GM10847 (cell line): Measurements from ENCODE around the gene PAXX.

ENCODE experiments used
- POLR2A ChIP-seq: IDR thresholded peaks from 2 replicates; pipeline ENCODE4 v1.6.1; 2011; ENCODE audit not compliant: insufficient read length; ENCODE audit errors: extremely low read depth

Gene PAXX, protein sequence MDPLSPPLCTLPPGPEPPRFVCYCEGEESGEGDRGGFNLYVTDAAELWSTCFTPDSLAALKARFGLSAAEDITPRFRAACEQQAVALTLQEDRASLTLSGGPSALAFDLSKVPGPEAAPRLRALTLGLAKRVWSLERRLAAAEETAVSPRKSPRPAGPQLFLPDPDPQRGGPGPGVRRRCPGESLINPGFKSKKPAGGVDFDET

DNA sequence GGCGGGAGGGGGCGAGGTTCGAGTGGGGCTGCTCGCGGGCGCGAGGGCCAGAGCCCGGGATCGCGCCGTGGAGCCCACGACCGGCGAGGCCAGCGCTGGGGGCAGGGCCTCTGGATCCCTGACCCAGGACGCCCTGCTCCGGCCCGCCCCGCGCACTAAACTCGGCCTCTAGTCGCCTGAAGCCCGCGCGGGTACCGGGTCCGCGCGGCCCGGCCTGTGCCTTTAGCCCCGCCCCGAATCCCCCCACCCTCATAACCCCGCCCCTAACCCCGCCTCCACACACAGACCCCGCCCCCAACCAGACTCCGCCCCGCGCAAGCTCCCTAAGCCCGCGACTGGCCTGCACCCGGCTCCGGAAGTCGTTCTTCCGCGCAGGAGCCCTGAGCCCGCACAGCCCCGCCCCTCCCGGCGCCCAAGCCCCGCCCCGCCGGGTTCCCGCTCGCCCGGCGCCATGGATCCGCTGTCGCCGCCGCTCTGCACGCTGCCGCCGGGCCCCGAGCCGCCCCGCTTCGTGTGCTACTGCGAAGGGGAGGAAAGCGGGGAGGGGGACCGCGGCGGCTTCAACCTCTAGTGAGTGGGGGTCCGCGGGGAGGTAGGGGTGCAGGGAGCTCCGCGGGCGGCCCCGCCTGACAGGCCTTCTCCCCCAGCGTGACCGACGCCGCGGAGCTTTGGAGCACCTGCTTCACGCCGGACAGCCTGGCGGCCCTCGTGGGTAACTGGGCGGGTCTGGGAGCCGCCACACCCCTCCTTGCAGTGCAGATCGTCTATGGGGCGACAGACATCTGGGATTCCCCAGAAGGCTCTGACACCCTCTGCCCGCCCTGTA, at the start of gene PAXX:
PAXX (plus strand) TSS at position 430 of the 826 bp plus-strand sequence; CDS start at position 452, 22 bp downstream.
- peak; percentile 53 for TF ChIP-seq POLR2A

GRCh38 chr9:136942881-136943230, 49.4 kb upstream of the PAXX start:
- TF ChIP-seq POLR2A: no peak

GRCh38 chr9:136943291-136944211, 48.7 kb upstream of the PAXX start:
- no peak for TF ChIP-seq POLR2A

GRCh38 chr9:136944212-136944518, 48.1 kb upstream of the PAXX start:
- TF ChIP-seq POLR2A: no peak

DNA sequence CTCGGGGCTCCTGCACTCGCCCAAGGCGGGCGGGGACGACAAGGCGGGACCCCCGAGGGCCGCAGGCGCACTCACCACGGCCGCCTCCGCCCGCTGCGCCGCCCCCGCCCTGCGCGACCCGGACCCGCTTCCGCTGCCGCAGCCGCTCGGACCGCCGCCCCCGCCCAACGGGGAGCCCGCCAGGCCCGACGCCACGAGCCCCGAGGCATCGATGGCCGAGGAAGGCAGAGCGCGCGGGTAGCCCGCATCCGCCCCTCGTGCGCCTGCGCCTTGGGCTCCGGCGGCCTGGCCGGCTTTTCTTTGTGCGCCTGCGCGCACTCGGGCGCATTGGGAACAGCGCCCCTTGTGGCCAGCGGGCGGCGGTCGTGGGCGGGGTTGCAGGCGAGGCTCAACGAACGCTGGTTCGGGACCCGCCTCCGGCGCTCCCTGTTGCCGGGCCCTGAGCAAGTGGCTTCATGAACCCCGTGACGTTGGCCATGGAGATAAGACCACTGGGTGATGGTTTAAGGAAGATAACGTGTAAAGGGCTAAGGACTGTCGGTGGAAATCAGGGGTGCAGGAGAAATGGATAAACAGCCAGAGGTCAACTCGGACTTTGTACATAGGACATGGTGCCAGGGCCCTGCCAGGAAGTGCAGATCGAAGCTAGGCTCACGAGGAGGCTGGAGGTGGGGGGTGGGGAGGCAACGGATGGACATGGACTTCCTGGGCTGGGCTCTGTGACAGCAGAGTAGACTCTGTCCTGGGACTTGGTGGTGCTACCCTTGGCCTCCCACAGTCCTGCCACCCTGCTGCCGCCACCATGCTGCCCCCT, 47.5 kb upstream of the PAXX start, which contains the start of the genes C8G and FBXW5:
C8G (plus strand) TSS at position 725 of the 814 bp plus-strand sequence; CDS start at position 803, 78 bp downstream.
FBXW5 (minus strand) TSS at position 220 of the 814 bp plus-strand sequence. CDS start 655 bp downstream, outside the sequence.
- TF ChIP-seq POLR2A: peak; percentile 63

DNA sequence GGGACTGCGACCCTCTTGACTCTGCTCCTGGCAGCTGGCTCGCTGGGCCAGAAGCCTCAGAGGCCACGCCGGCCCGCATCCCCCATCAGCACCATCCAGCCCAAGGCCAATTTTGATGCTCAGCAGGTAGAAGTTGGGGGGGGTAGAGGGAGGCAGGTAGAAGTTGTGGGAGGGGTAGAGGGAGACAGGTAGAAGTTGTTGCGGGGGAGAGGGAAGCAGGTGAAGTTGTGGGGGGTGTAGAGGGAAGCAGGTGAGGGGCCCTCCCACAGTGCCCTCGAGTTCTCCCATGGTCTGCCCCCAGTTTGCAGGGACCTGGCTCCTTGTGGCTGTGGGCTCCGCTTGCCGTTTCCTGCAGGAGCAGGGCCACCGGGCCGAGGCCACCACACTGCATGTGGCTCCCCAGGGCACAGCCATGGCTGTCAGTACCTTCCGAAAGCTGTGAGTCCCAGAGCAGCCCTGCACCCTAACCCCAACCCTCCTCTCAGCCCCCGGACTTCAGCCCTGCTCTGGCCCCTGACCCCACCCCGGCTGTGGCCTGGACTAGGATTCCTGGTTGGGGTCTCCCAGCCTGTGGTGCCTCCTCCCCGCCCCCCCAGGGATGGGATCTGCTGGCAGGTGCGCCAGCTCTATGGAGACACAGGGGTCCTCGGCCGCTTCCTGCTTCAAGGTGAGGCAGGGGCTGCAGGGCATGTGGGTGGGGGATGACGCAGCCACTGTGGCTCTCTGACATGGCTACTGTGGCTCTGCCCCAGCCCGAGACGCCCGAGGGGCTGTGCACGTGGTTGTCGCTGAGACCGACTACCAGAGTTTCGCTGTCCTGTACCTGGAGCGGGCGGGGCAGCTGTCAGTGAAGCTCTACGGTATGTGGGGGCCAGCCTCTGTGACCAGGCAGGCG, 46.6 kb upstream of the PAXX start:
- no peak for TF ChIP-seq POLR2A

- TF ChIP-seq POLR2A: no peak
Measured at GRCh38 chr9:136946228-136947027, 45.8 kb upstream of the PAXX start.

DNA sequence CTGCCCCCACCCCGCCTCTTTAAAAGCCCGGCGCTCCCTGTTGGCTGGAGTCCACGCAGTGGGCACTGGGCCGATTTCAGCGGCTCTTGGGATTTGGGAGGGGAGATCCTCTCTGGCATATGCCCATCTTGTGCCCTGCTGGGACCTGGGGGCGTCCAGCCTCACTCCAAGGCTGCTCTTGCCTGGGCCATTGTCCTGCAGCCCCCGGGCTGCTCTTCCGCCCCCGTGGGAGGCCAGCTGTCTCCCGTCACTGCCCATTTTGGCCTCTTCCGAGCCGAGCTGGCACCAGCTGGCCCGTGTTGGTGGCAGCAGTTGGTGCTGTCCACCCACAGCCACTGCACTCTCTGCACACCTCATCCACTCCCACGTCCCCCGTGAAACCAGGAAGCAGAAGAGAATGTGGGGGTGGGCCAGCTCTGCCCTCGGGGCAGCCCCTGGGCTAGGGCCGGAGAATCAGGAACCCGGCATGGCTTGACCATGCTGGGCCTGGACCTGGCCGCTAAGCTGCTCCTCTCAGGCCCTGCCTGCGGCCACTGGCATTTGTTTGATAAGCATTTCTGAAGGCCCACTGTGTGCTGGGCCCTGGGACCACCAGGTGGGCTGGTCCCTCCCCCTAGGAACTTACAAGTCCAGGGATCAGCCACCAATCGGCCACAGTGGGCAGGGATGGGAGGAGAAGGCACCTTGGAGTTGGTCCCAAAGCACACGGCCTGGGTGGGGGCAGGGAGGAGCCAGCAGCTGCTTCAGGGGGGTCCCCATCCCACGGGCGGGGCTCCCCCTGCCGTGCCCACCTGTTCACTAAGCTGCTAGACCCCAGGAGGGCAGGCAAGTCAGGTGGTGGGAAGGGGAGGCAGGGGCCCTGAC, 45.0 kb upstream of the PAXX start:
- TF ChIP-seq POLR2A: no peak

DNA sequence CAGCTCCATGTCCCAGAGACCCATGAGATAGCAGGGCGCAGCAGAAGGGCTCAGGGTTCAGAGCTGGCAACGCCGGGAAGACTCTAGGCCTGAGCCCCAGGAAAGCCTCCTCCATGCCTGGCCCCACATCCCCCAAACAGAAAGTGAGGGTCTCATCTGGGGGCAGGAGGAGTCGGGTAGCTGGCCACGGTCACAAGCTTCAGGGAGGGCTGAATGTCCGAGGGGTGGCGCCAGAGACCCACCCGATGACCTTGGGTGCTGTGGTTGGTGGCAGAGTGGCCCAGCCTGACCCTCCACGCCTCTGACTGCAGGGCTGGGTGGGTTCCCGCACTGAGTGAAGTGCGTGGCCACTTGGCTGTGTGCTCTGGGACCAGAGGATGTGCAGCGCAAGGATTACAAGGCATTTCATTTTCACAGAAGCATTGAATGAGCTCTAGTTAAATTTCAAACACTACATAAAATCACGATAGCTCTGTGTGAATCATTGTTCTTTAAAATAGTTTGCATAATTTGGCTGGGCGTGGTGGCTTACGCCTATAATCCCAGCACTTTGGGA, 44.2 kb upstream of the PAXX start:
- no peak for TF ChIP-seq POLR2A

GRCh38 chr9:136949239-136949816, 42.9 kb upstream of the PAXX start:
- no peak for TF ChIP-seq POLR2A
